SK-N-SH (cell line): ENCODE measurements around the gene DIRAS1. TPM values are rescaled to one million over a fixed set of nuclear protein-coding genes. Genes with fewer than 3 reads are reported as not detected.

Experiments used
- CTCF ChIA-PET: fragments of 300-600, 350-600 bp; formaldehyde crosslinking; extraction: SDS; loops from one replicate; lab custom pipeline; 2021; lab: Yijun Ruan, JAX
- POLR2A ChIA-PET: fragments of 350-600 bp; sonication (Branson Sonifier 250); formaldehyde crosslinking; extraction: SDS; loops from one replicate; lab custom pipeline; 2020; ENCODE audit warnings: antibody characterized with exemption, inconsistent platforms; lab: Yijun Ruan, JAX
- DNase-seq: peaks from one replicate; pipeline ENCODE4 v3.0.0; 2012
- H2AFZ ChIP-seq: fragments of 200-600 bp; sonication (generic); 2 replicates; pipeline ENCODE4 v1.8.1; 2016; ENCODE audit warnings: antibody characterized with exemption, mild to moderate bottlenecking, low read depth
- H3F3A ChIP-seq: fragments of 200-600 bp; sonication (generic); replicated peaks from 2 replicates; pipeline ENCODE3; 2016; ENCODE audit warnings: antibody characterized with exemption, mild to moderate bottlenecking; ENCODE audit not compliant: insufficient read depth
- H3K27ac ChIP-seq, 2 experiments: fragments of 200-500 bp in 1 of 2; fragments of 200-600 bp in 1 of 2; sonication (Bioruptor generic) in 1 of 2; sonication (generic), shearing (Covaris generic) in 1 of 2; 2 replicates each; pipeline versions ENCODE4 v1.5.1 to v1.6.1; 2014 to 2016; ENCODE audit warnings: low read depth in 2 of 2, inconsistent platforms in 1 of 2, low read length in 1 of 2, mild to moderate bottlenecking in 1 of 2, mixed read lengths in 1 of 2
- H3K27me3 ChIP-seq: fragments of 200-600 bp; sonication (generic), shearing (Covaris generic); 2 replicates; pipeline ENCODE4 v1.6.1; 2016; ENCODE audit warnings: mixed run types; ENCODE audit not compliant: insufficient read depth
- H3K36me3 ChIP-seq, 2 experiments: fragments of 200-500 bp in 1 of 2; fragments of 200-600 bp in 1 of 2; sonication (Bioruptor generic) in 1 of 2; sonication (generic) in 1 of 2; replicated peaks in 1 of 2; 2 replicates each; pipeline versions ENCODE3 to v1.5.1; 2014 to 2016; ENCODE audit warnings: low read length in 1 of 2, mild to moderate bottlenecking in 1 of 2; ENCODE audit not compliant: insufficient read depth in 2 of 2, control insufficient read depth in 1 of 2
- H3K4me1 ChIP-seq, 2 experiments: fragments of 200-500 bp in 1 of 2; fragments of 200-600 bp in 1 of 2; sonication (Bioruptor generic) in 1 of 2; sonication (generic), shearing (Covaris generic) in 1 of 2; 2 replicates each; pipeline versions ENCODE4 v1.5.1 to v1.6.1; 2014 to 2016; ENCODE audit warnings: low read depth in 1 of 2, low read length in 1 of 2, mixed run types in 1 of 2; ENCODE audit not compliant: insufficient read depth in 2 of 2, control insufficient read depth in 1 of 2
- H3K4me2 ChIP-seq: fragments of 200-600 bp; sonication (generic), shearing (Covaris generic); 2 replicates; pipeline ENCODE4 v1.6.1; 2017; ENCODE audit warnings: mixed run types
- H3K4me3 ChIP-seq, 2 experiments: fragments of 200-500 bp in 1 of 2; fragments of 200-600 bp in 1 of 2; sonication (Bioruptor generic) in 1 of 2; sonication (generic), shearing (Covaris generic) in 1 of 2; 2 replicates each; pipeline versions ENCODE4 v1.5.1 to v1.8.1; 2014 to 2016; ENCODE audit warnings: low read depth in 2 of 2, inconsistent platforms in 1 of 2, low read length in 1 of 2, mild to moderate bottlenecking in 1 of 2, mixed read lengths in 1 of 2, moderate library complexity in 1 of 2
- H3K79me2 ChIP-seq: fragments of 200-600 bp; sonication (generic); 2 replicates; pipeline ENCODE4 v1.8.1; 2017; ENCODE audit warnings: mild to moderate bottlenecking; ENCODE audit not compliant: insufficient read depth
- H3K9ac ChIP-seq: fragments of 200-600 bp; sonication (generic); 2 replicates; pipeline ENCODE4 v1.6.1; 2017; ENCODE audit warnings: mixed run types
- H3K9me2 ChIP-seq: fragments of 200-600 bp; sonication (generic); 2 replicates; pipeline ENCODE4 v1.6.1; 2017; ENCODE audit warnings: mixed run types
- H3K9me3 ChIP-seq: fragments of 200-600 bp; sonication (generic); 2 replicates; pipeline ENCODE4 v1.6.1; 2017; ENCODE audit warnings: mixed run types, mild to moderate bottlenecking, moderate library complexity
- H4K20me1 ChIP-seq: fragments of 200-600 bp; sonication (generic); 2 replicates; pipeline ENCODE4 v1.6.1; 2017; ENCODE audit warnings: mild to moderate bottlenecking, mixed run types; ENCODE audit not compliant: insufficient read depth
- CHD2 ChIP-seq: fragments of 150-350 bp; IDR thresholded peaks from 2 replicates; pipeline ENCODE4 v1.6.1; 2018; ENCODE audit warnings: low read length; ENCODE audit not compliant: partially characterized antibody
- ELF1 ChIP-seq: IDR thresholded peaks from 2 replicates; pipeline ENCODE4 v1.4.0; 2012
- FOSL2 ChIP-seq: IDR thresholded peaks from 2 replicates; pipeline ENCODE4 v1.4.0; 2012; ENCODE audit warnings: low read depth, mild to moderate bottlenecking, moderate library complexity, borderline replicate concordance
- JUND ChIP-seq: IDR thresholded peaks from 2 replicates; pipeline ENCODE4 v1.4.0; 2012
- MEF2A ChIP-seq: IDR thresholded peaks from 2 replicates; pipeline ENCODE4 v1.4.0; 2012; ENCODE audit warnings: low read depth, borderline replicate concordance
- NFIC ChIP-seq: IDR thresholded peaks from 2 replicates; pipeline ENCODE4 v1.4.0; 2012; ENCODE audit warnings: borderline replicate concordance
- POLR2AphosphoS5 ChIP-seq: IDR thresholded peaks from 2 replicates; pipeline ENCODE4 v1.6.1; 2012; ENCODE audit warnings: low read depth, low read length
- RFX5 ChIP-seq: IDR thresholded peaks from 2 replicates; pipeline ENCODE4 v1.6.1; 2012; ENCODE audit warnings: mild to moderate bottlenecking, improper control_type of control experiment, low read length
- SIN3A ChIP-seq: IDR thresholded peaks from 2 replicates; pipeline ENCODE4 v1.6.1; 2012; ENCODE audit warnings: low read depth, mild to moderate bottlenecking, low read length, moderate library complexity, borderline replicate concordance
- SMC3 ChIP-seq: IDR thresholded peaks from 2 replicates; pipeline ENCODE4 v1.6.1; 2012; ENCODE audit warnings: low read depth, low read length, improper control_type of control experiment
- TEAD4 ChIP-seq: IDR thresholded peaks from 2 replicates; pipeline ENCODE4 v1.4.0; 2012; ENCODE audit warnings: mild to moderate bottlenecking, borderline replicate concordance; ENCODE audit not compliant: insufficient read depth
- WGBS: methylation state at CpG from one replicate; pipeline ENCODE4 v1.1.6; 2017; ENCODE audit warnings: low lambda C conversion rate; 5-methylcytosine and 5-hydroxymethylcytosine counted together
- polyA plus RNA-seq, 3 experiments: library from polyadenylated mRNA; depleted of rRNA; stranded (reverse); fragments of >200 nt; gene quantifications; 2 replicates each; pipeline ENCODE4 v1.2.3, GENCODE V29; 2012
- TF ChIP-seq, protein P1 (sequence below): fragments of 150-350 bp; IDR thresholded peaks from 2 replicates; pipeline ENCODE4 v1.6.1; 2016; ENCODE audit warnings: mild to moderate bottlenecking, low read depth, low read length
- TF ChIP-seq, protein P2 (sequence below): IDR thresholded peaks from 2 replicates; pipeline ENCODE4 v1.4.0; 2012; ENCODE audit warnings: low read depth, borderline replicate concordance
- TF ChIP-seq, protein P3 (sequence below): fragments of 150-350 bp; IDR thresholded peaks from 2 replicates; pipeline ENCODE4 v1.6.1; 2017; ENCODE audit warnings: antibody characterized with exemption, low read length, low read depth, borderline replicate concordance

The DIRAS1 gene
- polyA plus RNA-seq, 1 of the 3 experiments (the other 2 are of a cell fraction) = 9.0 TPM

GRCh38 chr19:2701361-2702169, 19.6 kb downstream of the DIRAS1 start:
- peaks cover 0 to 5% of the 10 kb centered on the region in 2 experiments; a peak in 1 of 4 replicates for H3K4me1 ChIP-seq
- no peak overlapping the region for H3K27ac ChIP-seq
- peak overlapping the region; percentile 71 for H3K4me2 ChIP-seq
- no peaks in the 10 kb centered on the region for H3K9me2 ChIP-seq
- H3K9ac ChIP-seq = no peak overlapping the region
- no peaks in the 10 kb centered on the region for H3F3A ChIP-seq
- TF ChIP-seq MEF2A (no peak), POLR2AphosphoS5 (no peak), TEAD4 (no peak), NFIC (no peak), JUND (no peak), FOSL2 (no peak), SMC3 (no peak), CHD2 (no peak), RFX5 (no peak), ELF1 (no peak), SIN3A (no peak)
- TF ChIP-seq, protein P1, sequence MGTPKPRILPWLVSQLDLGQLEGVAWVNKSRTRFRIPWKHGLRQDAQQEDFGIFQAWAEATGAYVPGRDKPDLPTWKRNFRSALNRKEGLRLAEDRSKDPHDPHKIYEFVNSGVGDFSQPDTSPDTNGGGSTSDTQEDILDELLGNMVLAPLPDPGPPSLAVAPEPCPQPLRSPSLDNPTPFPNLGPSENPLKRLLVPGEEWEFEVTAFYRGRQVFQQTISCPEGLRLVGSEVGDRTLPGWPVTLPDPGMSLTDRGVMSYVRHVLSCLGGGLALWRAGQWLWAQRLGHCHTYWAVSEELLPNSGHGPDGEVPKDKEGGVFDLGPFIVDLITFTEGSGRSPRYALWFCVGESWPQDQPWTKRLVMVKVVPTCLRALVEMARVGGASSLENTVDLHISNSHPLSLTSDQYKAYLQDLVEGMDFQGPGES = no peak
- TF ChIP-seq, protein P2, sequence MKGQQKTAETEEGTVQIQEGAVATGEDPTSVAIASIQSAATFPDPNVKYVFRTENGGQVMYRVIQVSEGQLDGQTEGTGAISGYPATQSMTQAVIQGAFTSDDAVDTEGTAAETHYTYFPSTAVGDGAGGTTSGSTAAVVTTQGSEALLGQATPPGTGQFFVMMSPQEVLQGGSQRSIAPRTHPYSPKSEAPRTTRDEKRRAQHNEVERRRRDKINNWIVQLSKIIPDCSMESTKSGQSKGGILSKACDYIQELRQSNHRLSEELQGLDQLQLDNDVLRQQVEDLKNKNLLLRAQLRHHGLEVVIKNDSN = no peak
- TF ChIP-seq, protein P3, sequence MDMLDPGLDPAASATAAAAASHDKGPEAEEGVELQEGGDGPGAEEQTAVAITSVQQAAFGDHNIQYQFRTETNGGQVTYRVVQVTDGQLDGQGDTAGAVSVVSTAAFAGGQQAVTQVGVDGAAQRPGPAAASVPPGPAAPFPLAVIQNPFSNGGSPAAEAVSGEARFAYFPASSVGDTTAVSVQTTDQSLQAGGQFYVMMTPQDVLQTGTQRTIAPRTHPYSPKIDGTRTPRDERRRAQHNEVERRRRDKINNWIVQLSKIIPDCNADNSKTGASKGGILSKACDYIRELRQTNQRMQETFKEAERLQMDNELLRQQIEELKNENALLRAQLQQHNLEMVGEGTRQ = no peak
- no peak overlapping the region for H2AFZ ChIP-seq
- no peaks in the 10 kb centered on the region for H4K20me1 ChIP-seq
- no peaks in the 10 kb centered on the region for H3K9me3 ChIP-seq
- no peaks in the 10 kb centered on the region for H3K79me2 ChIP-seq
- ChIA-PET POLR2A (interaction anchor here (1.1 kb wide), 1 partner anchor 18 kb away, joined by 3 read pairs; no protein-coding TSS in a partner anchor), CTCF (interaction anchor here (0.7 to 3.5 kb wide), 4 partner anchors 16 to 64 kb away, joined by 3 to 14 read pairs (median 3); no protein-coding TSS in a partner anchor)
- 12% methylated on average over 9 of the region's 9 CpGs for WGBS
- DNase-seq = no peak
- H3K4me3 ChIP-seq = peak overlapping the region; percentile 59 to 65
- H3K36me3 ChIP-seq = no peaks in the 10 kb centered on the region
- H3K27me3 ChIP-seq = no peaks in the 10 kb centered on the region; the same call in 1 of the 2 replicates
